GM12878 (cell line): ENCODE measurements around the gene MTMR3. TPM values are rescaled to one million over a fixed set of nuclear protein-coding genes. Genes with fewer than 3 reads are reported as not detected.

Source experiments
- ATAC-seq: fragments of 200-7000 bp; cut with Tn5 transposase; 3 replicates; pipeline ENCODE4 v1.9.1; 2020; ENCODE audit warnings: mild to moderate bottlenecking, moderate library complexity
- BruUV-seq: library from RNA; stranded (reverse); fragments of 400-500 nt; replicated peaks from 2 replicates; lab custom pipeline; 2021; lab: Mats Ljungman, UMichigan
- CTCF ChIA-PET: fragments of 300-600 bp; sonication (Branson Sonifier 250); formaldehyde crosslinking; extraction: SDS; loops from one replicate; lab custom pipeline; 2021; ENCODE audit warnings: inconsistent platforms; lab: Yijun Ruan, JAX
- POLR2A ChIA-PET: fragments of 350-600 bp; formaldehyde crosslinking; extraction: SDS; loops from one replicate; lab custom pipeline; 2021; ENCODE audit warnings: inconsistent platforms; lab: Charles Lee
- RAD21 ChIA-PET: fragments of 300-600 bp; sonication (Branson Sonifier 250); formaldehyde crosslinking; loops from one replicate; lab custom pipeline; 2023; ENCODE audit warnings: antibody characterized with exemption; ENCODE audit not compliant: unreplicated experiment; lab: Charles Lee
- SMC1A ChIA-PET: fragments of 300-600 bp; sonication (Branson Sonifier 250); formaldehyde crosslinking; loops from one replicate; lab custom pipeline; 2023; ENCODE audit not compliant: unreplicated experiment, uncharacterized antibody; lab: Charles Lee
- DNase-seq: peaks from one replicate; pipeline ENCODE4 v3.0.0-alpha.2; 2011; ENCODE audit warnings: low read depth, low spot score
- FAIRE-seq: peaks from 3 replicates; lab custom pipeline; 2011; peaks lifted over from hg19 to GRCh38; lab: Jason Lieb, UNC
- H2AFZ ChIP-seq: 2 replicates; pipeline ENCODE4 v1.6.0; 2011; ENCODE audit warnings: low read depth, low read length, control low read depth; ENCODE audit not compliant: control insufficient read depth
- H3K27ac ChIP-seq: 2 replicates; pipeline ENCODE4 v1.5.1; 2011; ENCODE audit warnings: control low read depth; ENCODE audit not compliant: control insufficient read depth, insufficient read depth
- H3K27me3 ChIP-seq, 2 experiments: replicated peaks in 1 of 2; 2 replicates each; pipeline versions ENCODE4 v1.6.0 to v1.6.1; 2011; ENCODE audit warnings: low read length in 1 of 2; ENCODE audit not compliant: control insufficient read depth in 2 of 2, insufficient read depth in 2 of 2
- H3K36me3 ChIP-seq, 2 experiments: 2 replicates each; pipeline ENCODE4 v1.5.1; 2011; ENCODE audit warnings: low read length in 1 of 2; ENCODE audit not compliant: control insufficient read depth in 2 of 2, insufficient read depth in 2 of 2
- H3K4me1 ChIP-seq: 2 replicates; pipeline ENCODE4 v1.6.1; 2011; ENCODE audit warnings: mild to moderate bottlenecking, low read length, moderate library complexity, mixed read lengths; ENCODE audit not compliant: control insufficient read depth, insufficient read depth
- H3K4me2 ChIP-seq: 2 replicates; pipeline ENCODE4 v1.6.0; 2011; ENCODE audit warnings: control low read depth; ENCODE audit not compliant: control insufficient read depth, insufficient read depth
- H3K4me3 ChIP-seq: fragments of 200-600 bp; sonication (generic); 2 replicates; pipeline ENCODE4 v1.5.1; 2016
- H3K79me2 ChIP-seq: 2 replicates; pipeline ENCODE4 v1.6.0; 2011; ENCODE audit warnings: low read length; ENCODE audit not compliant: control insufficient read depth, insufficient read depth
- H3K9ac ChIP-seq: 2 replicates; pipeline ENCODE4 v1.8.0; 2011; ENCODE audit warnings: low read length, control low read depth, mixed read lengths; ENCODE audit not compliant: control insufficient read depth, insufficient read depth
- H3K9me3 ChIP-seq: replicated peaks from 3 replicates; pipeline ENCODE4 v1.5.1; 2011; ENCODE audit warnings: mild to moderate bottlenecking, low read length; ENCODE audit not compliant: control insufficient read depth, insufficient read depth
- H4K20me1 ChIP-seq: 2 replicates; pipeline ENCODE4 v1.6.0; 2011; ENCODE audit not compliant: control insufficient read depth, insufficient read depth
- BHLHE40 ChIP-seq, 2 experiments: fragments of 450-650 bp in 1 of 2; IDR thresholded peaks; 2 replicates each; pipeline ENCODE4 v1.6.1; 2011 to 2017; ENCODE audit warnings: low read depth in 2 of 2, borderline replicate concordance in 1 of 2, improper control_type of control experiment in 1 of 2, low read length in 1 of 2, mild to moderate bottlenecking in 1 of 2
- GABPA ChIP-seq: IDR thresholded peaks from 2 replicates; pipeline ENCODE4 v1.6.1; 2014; ENCODE audit warnings: antibody characterized with exemption, low read depth, mild to moderate bottlenecking, inconsistent platforms
- HDAC2 ChIP-seq: fragments of 200-600 bp; sonication (generic); IDR thresholded peaks from 2 replicates; pipeline ENCODE4 v1.6.1; 2017
- NFIC ChIP-seq: IDR thresholded peaks from 2 replicates; pipeline ENCODE4 v1.6.1; 2012; ENCODE audit warnings: low read depth, mild to moderate bottlenecking, inconsistent platforms, low read length, moderate library complexity
- NRF1 ChIP-seq: conservative IDR thresholded peaks from 2 replicates; pipeline ENCODE4 v1.6.1; 2011; ENCODE audit warnings: mild to moderate bottlenecking, low read depth, low read length, improper control_type of control experiment
- POU2F2 ChIP-seq: IDR thresholded peaks from 3 replicates; pipeline ENCODE4 v1.6.1; 2011; ENCODE audit warnings: low read depth, mild to moderate bottlenecking, low read length, borderline replicate concordance
- RAD21 ChIP-seq: IDR thresholded peaks from 2 replicates; pipeline ENCODE4 v1.6.1; 2011; ENCODE audit warnings: mild to moderate bottlenecking, low read depth, low read length, moderate library complexity; ENCODE audit not compliant: insufficient read depth
- RAD51 ChIP-seq: fragments of 450-650 bp; IDR thresholded peaks from 2 replicates; pipeline ENCODE4 v1.6.1; 2016; ENCODE audit warnings: moderate library complexity, mild to moderate bottlenecking, inconsistent platforms
- RB1 ChIP-seq: fragments of 450-650 bp; formaldehyde crosslinking; IDR thresholded peaks from 2 replicates; pipeline ENCODE4 v1.6.1; 2017; ENCODE audit warnings: mild to moderate bottlenecking, borderline replicate concordance
- WRNIP1 ChIP-seq: IDR thresholded peaks from 2 replicates; pipeline ENCODE4 v1.6.1; 2011; ENCODE audit warnings: low read depth, low read length, improper control_type of control experiment, borderline replicate concordance
- ZNF274 ChIP-seq: IDR thresholded peaks from one replicate; pipeline ENCODE4 v1.8.0; 2011; ENCODE audit not compliant: insufficient read length, insufficient read depth
- in situ Hi-C: fragments of 300-500 bp; cut with MboI; formaldehyde crosslinking; loops from 9 replicates; pipeline ENCODE4 v1.14.3; 2018; ENCODE audit warnings: mixed read lengths
- intact Hi-C: fragments of 100-400 bp; cut with micrococcal nuclease; formaldehyde crosslinking; loops from one replicate; pipeline ENCODE4 v1.14.2; 2022; ENCODE audit not compliant: unreplicated experiment
- polyA plus RNA-seq, 11 experiments: library from polyadenylated mRNA; depleted of rRNA in 4 of 11; unstranded in 6 of 11; stranded (reverse) in 5 of 11; fragments of >200 nt; fragmentation: Nextera tagmentation in 4 of 11; fragmentation: Illumina TruSeq in 1 of 11; extraction: Ambion mirVana in 4 of 11; extraction: Trizol in 1 of 11; gene quantifications; 1 replicate in 1 of 11; 2 replicates in 10 of 11; pipeline versions ENCODE4 v1.2.1 to v1.2.3, GENCODE V29; 2011 to 2016; ENCODE audit warnings: inconsistent platforms in 2 of 11, missing spikeins in 2 of 11, low read depth in 1 of 11
- total RNA-seq, 4 experiments: library from RNA; depleted of rRNA in 3 of 4; stranded (reverse); fragments of >200 nt in 3 of 4; fragmentation: Illumina TruSeq in 1 of 4; extraction: Trizol in 1 of 4; gene quantifications; 2 replicates each; pipeline versions ENCODE4 v1.2.1 to v1.2.3, GENCODE V29; 2013 to 2021

The MTMR3 gene
- total and polyA plus RNA-seq, 10 of the 15 experiments (the other 5 are each of a cell fraction or from before 2014, with no cell fraction given): 1.4 to 23.7 (median 10.6) TPM

DNA sequence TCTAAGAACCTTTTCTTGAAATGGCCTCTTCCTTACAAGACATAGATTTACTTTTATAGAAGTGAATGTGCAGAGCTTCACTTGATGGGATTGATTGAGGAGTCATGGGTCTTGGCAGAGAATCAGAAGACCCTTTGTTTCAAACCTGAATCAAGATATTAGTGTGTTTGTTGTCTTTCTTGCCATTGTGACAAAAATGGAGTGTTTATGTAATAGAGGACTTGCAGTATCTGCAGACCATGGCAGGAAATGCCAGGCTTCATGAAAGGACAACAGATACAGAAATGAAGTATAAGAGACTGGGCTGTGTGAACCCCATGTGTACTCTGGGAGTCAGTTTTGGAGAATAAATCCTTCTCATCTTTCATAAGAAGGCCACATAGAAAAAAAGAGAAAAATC lies 124.4 kb downstream of the MTMR3 start:
- no peak overlapping the region for H3K27ac ChIP-seq
- in situ Hi-C loops: no loop called here
- no peaks in the 10 kb centered on the region; the same call in 1 of the 2 replicates for H4K20me1 ChIP-seq
- H3K79me2 ChIP-seq: no peaks in the 10 kb centered on the region
- ATAC-seq (no peak), DNase-seq (no peak), FAIRE-seq (no peak)
- no TSS peak for BruUV-seq
- H3K36me3 ChIP-seq: peaks cover 3 to 5% of the 10 kb centered on the region in 2 experiments
- no peak overlapping the region for H3K4me2 ChIP-seq
- no peaks in the 10 kb centered on the region for H3K4me1 ChIP-seq
- no peaks in the 10 kb centered on the region for H3K9me3 ChIP-seq
- SMC1A ChIA-PET: interaction anchor here (1.5 to 5.3 kb wide), 3 partner anchors 11 to 372 kb away, joined by 3 to 39 read pairs (median 27); no protein-coding TSS in a partner anchor
- intact Hi-C loops: loop anchor here (5.0 kb wide), 2 partner anchors 170 to 185 kb away; partner anchors contain the start of gene ASCC2
- CTCF ChIA-PET: interaction anchor here (0.8 to 5.2 kb wide), 10 partner anchors 11 to 371 kb away, joined by 3 to 51 read pairs (median 9); no protein-coding TSS in a partner anchor
- H3K27me3 ChIP-seq: no peaks in the 10 kb centered on the region
- POLR2A ChIA-PET: no interaction called here
- H3K4me3 ChIP-seq: no peak overlapping the region
- RAD21 ChIA-PET: interaction anchor here (2.9 kb wide), 1 partner anchor 81 kb away, joined by 11 read pairs; no protein-coding TSS in a partner anchor
- H3K9ac ChIP-seq: no peak overlapping the region
- no peak overlapping the region for H2AFZ ChIP-seq
- TF ChIP-seq RAD21: no peak
- TF ChIP-seq BHLHE40 (IDR thresholded peaks at IDR 0.05; ENCODE audit: borderline replicate concordance in 1 of 2, low read depth in 2 of 2, low read length in 1 of 2): no peak
- TF ChIP-seq RAD51: no peak
- TF ChIP-seq HDAC2: no peak
- TF ChIP-seq ZNF274: no peak
- TF ChIP-seq RB1: no peak
- no peak for TF ChIP-seq NRF1
- TF ChIP-seq NFIC: no peak
- TF ChIP-seq POU2F2: no peak
- no peak for TF ChIP-seq GABPA
- TF ChIP-seq WRNIP1: no peak
